Glomerular visceral epithelial cell (primary cell): Measurements from ENCODE around the gene LKAAEAR1.

ENCODE experiments used
- DNase-seq: peaks from one replicate; pipeline ENCODE4 v3.0.0-alpha.2; 2016; ENCODE audit errors: extremely low spot score

The LKAAEAR1 gene

DNA sequence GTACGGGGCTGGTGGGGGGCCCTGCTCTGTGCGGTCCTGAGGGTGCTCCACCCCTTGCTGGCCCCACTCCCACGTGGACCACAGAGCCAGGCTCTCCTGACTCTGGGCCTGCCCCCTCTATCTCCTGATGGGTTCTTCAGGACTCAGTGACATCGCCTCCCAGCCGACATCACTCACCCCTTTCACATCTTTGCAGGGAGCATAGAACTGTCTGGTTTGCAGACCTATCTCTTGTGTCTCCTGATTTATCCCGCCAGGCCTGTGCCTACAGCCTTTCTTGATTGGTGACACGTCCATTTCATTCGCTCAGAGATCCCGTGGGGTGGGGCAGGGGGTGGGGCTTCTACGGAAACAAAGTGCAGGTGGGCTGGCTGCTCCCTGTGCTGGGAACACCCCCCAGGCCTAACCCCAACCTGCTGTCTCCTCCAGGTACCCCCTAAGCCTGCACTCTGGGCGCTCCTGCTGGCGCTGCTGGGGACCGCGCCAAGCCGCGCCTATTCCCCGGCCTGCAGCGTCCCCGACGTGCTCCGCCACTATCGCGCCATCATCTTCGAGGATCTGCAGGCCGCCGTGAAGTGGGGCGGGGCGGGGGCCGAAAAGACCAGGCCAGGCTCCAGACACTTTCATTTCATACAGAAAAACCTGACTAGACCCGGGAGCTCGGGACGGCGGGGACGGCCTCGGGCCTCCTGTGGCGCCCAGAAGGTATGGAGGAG, 46.5 kb downstream of the LKAAEAR1 start:
- no peak for DNase-seq

DNA sequence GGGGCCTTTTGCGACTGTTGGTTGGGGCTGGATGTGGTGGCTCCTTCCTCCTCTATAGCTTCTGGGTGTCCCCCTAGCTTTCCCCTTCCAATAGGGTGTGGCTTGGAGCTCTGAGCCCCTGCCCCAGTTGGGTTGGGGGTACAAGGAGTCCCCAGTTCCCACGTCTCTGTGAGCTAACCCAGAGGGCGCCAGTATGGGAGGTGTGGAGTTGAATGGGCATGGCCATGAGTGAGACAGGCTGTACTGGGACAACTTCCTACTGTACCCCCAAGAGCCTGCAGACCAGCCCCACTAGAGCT, 47.0 kb downstream of the LKAAEAR1 start:
- no peak for DNase-seq

DNA sequence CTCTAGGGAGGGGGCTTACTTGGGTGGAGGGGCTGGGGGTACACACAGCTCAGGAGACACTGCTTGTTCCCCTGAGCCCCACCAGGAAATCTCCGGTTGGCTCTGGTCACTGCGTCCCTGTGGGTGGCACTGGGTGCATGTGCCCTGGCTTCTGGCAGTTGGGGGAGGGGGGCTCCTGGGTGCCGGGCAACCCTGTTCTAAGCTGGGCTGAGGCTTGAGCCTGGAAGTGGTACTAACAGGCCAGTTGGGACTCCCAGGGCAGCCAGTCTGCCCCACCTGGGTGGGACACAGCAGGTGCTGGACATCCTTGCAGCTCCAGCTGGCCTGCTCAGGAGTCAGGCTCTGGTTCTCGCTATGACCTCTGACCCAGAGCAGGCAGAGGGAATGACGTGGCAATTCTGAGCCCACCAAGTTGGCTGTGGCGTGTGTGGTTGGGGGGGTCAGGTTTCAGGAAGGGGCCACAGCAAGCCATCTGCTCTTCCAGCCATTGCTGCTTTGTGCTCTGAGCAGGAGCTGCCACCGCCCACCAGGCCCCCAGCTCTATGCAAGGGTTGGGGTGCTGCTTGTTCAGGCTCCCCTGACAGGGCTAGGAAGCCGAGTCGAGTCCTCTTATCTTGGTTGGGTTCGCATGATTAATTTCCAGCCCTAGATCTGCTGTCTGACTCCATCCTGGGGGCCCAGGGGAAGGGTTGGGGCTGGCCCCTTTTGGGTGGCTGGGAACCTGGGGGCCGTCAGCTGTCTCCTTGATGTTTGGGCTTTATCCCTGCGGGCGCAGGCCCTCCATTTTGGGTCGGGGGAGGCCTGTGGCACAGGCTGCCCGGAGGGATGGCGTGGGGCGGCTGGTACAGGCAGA, 47.6 kb downstream of the LKAAEAR1 start:
- no peak for DNase-seq

DNA sequence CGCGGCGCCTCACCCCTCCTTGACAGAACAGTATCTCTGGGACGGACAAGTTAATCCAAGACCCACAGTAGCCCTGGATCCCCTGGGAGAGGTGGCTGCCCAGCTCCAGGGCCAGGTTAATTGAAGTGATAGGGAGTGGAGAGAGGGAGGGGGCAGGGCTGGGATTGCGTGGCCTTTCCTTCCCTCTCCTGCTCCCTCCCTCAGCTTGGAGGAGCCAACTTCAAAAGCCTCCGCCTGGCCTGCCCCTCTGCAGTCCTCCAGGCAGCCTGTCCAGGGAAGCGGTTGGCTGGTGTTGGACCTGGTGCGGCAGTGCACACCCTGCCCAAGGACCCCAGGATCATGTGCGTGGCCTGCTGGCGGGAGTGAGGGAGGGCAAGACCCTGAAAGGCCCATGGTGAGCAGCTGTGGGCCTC, 48.3 kb downstream of the LKAAEAR1 start, which contains the start of gene C20orf204:
TSS of gene C20orf204 (plus strand) at position 250 of the 413 bp plus-strand sequence. CDS start at position 392, 142 bp downstream.
- no peak for DNase-seq

DNA sequence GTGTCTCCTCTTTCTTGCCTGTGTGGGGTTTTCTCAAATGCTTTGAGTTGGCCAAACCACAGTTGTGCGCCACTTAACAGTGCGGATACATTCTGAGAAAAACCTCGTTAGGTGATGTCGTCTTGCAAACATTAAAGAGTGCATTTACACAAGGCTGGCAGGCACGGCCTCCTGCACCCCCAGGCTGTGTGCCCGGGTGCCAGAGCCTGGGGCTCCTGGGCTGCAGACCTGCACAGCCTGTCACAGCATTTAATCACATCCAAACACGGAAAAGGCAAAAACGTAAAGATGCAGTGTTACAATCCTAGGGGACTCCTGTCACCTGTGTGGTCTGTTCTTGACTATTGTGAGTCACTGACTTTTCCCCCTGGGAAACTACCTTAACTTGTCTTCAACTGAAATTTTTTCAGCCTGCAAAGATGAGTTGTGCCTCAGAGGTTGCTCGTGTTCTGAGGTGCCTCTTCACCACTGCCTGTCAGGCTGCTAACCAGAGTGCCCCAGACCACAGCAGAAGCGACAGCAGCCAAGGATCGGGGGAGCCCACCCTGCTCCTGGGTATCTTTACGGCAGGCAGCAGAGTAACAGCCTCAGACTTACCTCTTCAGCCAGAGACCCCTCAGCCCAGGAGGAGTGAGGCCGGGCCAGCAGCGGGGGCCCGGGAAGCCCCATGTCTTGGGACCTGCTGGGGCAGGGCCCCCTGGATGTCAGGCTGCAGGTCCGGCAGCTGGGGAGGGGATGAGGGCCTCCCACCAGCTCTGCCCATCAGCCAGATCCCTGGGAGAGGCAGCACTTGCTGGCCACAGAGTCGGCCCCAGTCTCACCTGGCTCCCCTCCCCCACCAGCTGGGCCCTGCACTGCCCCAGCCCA, 48.9 kb downstream of the LKAAEAR1 start:
- no peak for DNase-seq

DNA sequence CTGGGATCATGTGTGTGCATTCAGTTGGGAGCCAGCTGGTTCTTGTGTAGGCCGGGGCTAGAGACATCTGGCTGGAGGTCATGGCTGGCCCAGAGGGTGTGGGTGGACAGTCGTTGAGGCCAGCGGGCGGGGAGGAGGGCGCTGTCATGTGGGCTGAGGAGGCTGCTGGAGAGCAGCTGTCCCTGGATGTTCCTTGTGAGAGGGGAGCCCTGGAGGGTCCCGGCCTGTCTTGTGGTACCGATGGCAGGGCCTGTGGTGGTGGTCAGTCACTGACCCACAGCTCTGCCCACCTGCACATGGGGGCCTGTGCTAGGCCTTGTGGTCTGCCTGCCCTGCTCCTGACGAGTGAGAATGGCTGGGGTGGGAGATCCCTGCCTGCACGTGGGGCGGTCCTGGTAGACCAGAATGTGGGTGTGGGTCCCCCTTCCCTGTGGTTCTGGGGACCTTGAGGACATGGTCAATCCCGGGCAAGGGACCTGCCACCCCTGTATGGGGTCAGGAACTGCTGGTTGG, 50.2 kb downstream of the LKAAEAR1 start:
- DNase-seq: no peak
